Left lobe of liver (tissue), 2 donors: ENCODE measurements around the gene CLTRN. TPM values are rescaled to one million over a fixed set of nuclear protein-coding genes. Genes with fewer than 3 reads are reported as not detected.
"Not testable (repeated sequence)": the region's sequence is repeated elsewhere in the genome, so short reads cannot be mapped to it uniquely, and the experiment has no call there.

ENCODE experiments used
- ATAC-seq: fragments of 200-7000 bp; cut with Tn5 transposase; one replicate; pipeline ENCODE4 v1.9.1; 2020; ENCODE audit warnings: mild to moderate bottlenecking, moderate library complexity
- DNase-seq: peaks from one replicate; pipeline ENCODE4 v3.0.0-alpha.2; 2020; ENCODE audit warnings: low spot score
- total RNA-seq: library from RNA; stranded (reverse); gene quantifications from one replicate; pipeline ENCODE4 v1.2.1, GENCODE V29; 2021
- donor health status: DM: no; HTN: no; CAD: no; lungs with moderate emphysema.
- donor health status: DM: no; HTN: yes; CAD: no.

Gene CLTRN
- total RNA-seq, 1 donor from 2014 or later: 9.6 TPM

DNA sequence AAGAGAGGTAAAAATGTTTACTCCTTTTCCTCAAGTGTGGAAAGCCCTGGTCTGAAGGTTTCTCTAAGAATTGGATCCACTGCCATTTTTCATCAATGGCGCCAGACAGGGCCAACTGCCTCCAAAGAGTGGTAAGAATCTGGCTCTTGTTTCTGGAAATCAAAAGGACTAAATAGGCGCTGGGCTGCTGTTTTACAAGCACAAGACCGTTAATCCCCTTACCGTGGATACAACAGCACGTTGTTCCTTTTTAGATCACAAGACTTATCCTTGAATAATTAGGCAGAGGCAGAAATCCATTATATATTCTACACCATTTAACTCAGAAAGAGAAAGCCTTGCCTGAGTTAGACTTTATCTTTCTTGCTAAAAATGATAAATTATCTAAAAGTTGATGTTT, 10.6 kb downstream of the CLTRN start:
- DNase-seq: no peak

DNA sequence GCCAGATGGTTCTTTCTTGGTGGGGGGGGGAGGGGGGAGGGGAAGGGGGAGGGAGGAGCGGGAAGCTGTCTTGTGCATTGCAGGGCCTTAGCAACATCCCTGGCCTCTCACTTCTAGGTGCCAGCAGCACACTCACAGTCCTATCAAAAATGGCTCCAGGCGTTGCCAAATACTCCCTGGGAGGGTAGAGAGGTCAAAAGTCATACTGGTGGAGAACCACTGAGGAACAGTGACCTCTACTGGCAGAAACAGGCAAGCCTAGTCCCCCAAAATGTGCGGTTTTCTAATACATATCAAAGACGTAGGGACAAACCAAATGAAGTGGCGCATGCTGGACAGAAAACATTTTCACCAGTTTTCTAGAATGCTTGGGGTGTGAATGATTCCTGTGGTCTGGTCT, 17.1 kb downstream of the CLTRN start:
- peak; percentile 95 for ATAC-seq
- not testable (repeated sequence) for DNase-seq

More for the DNA sequence above, 10.6 kb downstream of the CLTRN start:
- ATAC-seq: no peak

DNA sequence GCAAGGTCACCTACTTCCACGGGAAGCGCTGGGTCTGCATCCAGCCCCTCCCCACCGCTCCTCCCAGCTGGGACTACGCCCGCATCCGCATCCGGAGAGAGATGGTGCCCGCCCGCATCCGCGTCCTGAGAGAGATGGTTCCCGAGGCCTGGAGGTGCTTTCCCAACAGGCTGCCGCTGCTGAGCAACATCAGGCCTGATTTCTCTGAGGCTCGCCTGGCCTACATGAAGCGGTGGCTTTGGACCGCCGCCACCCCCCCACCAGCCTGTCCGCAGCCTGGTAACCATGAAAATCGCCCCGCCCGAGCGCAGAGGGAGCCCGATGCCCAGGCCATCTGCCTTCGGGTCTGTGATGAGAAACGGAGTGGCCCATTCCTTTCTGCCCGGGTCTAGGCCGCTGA, 18.1 kb downstream of the CLTRN start:
- DNase-seq (no peak), ATAC-seq (no peak)

DNA sequence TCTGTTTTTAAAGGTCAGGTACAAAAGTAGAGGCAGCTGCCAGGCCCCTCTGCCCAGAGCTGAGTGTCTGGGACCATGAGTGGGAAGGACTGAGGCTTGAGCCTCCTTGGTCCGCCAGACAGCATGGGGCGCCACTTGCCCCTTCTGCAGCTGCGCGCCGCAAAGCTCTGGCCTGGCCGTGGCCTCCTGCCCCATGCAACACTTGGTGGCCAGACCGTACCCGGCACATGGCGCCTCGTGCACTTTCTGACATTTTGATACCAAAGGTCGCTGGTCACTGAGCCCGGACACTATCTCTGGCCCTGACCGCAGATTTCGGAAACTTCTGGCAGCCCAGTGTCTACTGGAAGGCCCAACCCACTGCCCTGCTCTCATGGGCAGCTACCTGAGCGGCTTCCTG, 18.6 kb downstream of the CLTRN start:
- no peak for DNase-seq
- ATAC-seq: no peak

DNA sequence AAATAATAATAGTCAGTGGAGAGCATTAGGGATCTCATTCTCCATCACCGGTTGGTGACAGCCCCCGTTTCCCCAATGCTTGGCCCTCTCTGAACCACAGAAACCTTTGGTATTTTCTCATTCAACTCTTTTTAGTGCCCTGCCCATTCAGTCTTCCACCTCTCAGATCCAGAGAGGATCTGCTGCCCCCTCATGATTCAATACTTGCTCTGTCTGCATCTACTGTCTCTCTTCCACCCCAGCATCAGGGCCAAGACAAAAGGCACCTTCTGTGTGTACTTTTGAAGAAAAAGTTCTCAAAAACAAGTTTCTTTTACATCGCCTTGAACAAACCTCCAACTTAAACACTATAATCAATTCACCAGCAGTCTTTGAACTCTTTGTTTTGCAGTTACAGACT, 19.3 kb downstream of the CLTRN start:
- DNase-seq (no peak), ATAC-seq (no peak)

- ATAC-seq (no peak), DNase-seq (no peak)
Measured at GRCh38 chrX:15644560-15644872, 20.1 kb downstream of the CLTRN start.

- ATAC-seq (no peak), DNase-seq (no peak)
Measured at GRCh38 chrX:15643786-15644559, 20.6 kb downstream of the CLTRN start.

- DNase-seq (no peak), ATAC-seq (no peak)
Measured at GRCh38 chrX:15631637-15632036, 33.0 kb downstream of the CLTRN start.

- ATAC-seq (no peak), DNase-seq (no peak)
Measured at GRCh38 chrX:15623054-15623453, 41.6 kb downstream of the CLTRN start.

DNA sequence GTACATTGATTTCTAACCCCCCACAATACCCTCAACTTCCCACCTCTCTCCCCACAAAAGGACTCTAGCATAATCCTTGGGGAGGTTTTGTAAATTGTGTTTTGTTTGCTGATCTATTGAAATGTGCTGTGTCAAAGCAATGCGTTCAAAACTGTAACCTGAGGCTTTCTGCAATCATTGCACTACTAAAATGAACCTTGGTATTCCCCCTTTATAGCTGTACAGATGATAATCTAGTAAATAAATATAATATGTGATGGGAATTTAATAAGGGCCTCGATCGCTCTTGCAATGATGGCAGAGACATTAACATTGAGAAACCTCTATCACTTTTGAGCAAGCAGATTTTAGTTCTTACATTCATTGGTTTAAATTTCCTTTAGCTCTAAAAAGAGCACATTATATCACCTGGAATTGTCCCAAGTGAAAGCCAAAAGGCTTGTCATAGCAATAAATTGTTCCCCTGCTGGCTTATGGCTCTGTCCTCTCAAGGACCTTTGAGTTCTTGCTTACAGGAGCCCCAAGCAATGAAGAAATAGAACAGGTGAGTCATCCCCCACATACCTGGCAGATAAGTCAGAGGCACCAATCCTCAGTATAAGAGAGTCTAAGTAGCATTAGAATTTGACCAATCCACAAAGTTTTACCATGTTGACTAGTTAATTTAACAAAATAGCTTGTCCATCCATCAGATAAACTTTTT, 45.4 kb downstream of the CLTRN start:
- DNase-seq (no peak), ATAC-seq (no peak)

DNA sequence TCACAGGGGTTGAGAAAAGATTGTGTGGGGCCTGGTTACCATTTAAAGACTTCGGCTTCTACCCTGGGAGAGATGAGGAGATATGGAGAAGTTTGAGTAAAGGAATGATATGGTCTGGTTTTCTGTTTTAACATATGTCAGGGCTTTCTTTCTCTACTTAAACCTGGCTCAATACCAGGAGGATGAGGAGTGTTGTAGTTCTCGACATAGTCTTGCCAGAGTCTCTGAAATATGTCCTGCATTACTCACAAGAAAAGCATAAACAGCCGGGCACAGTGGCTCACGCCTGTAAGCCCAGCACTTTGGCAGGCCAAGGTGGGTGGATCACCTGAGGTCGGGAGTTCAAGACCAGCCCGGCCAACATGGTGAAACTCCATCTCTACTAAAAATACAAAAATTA, 47.5 kb downstream of the CLTRN start:
- no peak for DNase-seq
- no peak for ATAC-seq

GRCh38 chrX:15616531-15616930, 48.1 kb downstream of the CLTRN start:
- ATAC-seq: no peak
- no peak for DNase-seq

GRCh38 chrX:15607067-15607466, 57.5 kb downstream of the CLTRN start:
- DNase-seq (no peak), ATAC-seq (no peak)

- ATAC-seq: no peak
- DNase-seq: no peak
Measured at GRCh38 chrX:15606136-15606535, 58.5 kb downstream of the CLTRN start.

- DNase-seq (no peak), ATAC-seq (no peak)
Measured at GRCh38 chrX:15605226-15605625, 59.4 kb downstream of the CLTRN start.

DNA sequence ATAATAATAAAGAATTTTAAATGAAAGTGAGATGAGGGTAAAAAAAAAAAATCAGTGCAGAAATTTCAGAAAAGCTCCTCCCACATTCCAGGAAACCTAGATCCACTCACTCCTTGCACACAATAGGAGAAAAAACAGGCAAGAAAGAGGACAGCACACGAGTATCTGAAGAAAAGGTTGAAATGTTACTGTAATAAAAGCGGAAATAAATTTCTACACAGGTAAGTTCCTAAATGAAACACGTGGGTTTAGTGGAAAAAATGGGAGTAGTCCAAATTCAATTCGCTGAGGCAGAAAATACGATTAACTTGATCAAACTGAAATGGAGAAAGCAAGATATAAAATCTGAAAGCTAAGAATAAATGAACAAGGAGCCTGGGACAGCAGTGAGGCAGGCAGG, 61.8 kb downstream of the CLTRN start:
- no peak for ATAC-seq

GRCh38 chrX:15601932-15602331, 62.7 kb downstream of the CLTRN start:
- ATAC-seq: peak; percentile 71

More for the DNA sequence above, 61.8 kb downstream of the CLTRN start:
- no peak for DNase-seq

GRCh38 chrX:15600745-15601144, 63.9 kb downstream of the CLTRN start, which contains the start of gene ACE2:
Gene ACE2 (minus strand): TSS chrX:15600960. CDS start chrX:15600911, 49 bp downstream.
- ATAC-seq: peak; percentile 53

More at GRCh38 chrX:15601932-15602331, 62.7 kb downstream of the CLTRN start:
- DNase-seq: no peak

GRCh38 chrX:15600049-15600448, 64.6 kb downstream of the CLTRN start:
- DNase-seq (no peak), ATAC-seq (no peak)

More at GRCh38 chrX:15600745-15601144, 63.9 kb downstream of the CLTRN start, which contains the start of gene ACE2:
- no peak for DNase-seq

GRCh38 chrX:15599461-15599860, 65.1 kb downstream of the CLTRN start:
- no peak for DNase-seq
- no peak for ATAC-seq

DNA sequence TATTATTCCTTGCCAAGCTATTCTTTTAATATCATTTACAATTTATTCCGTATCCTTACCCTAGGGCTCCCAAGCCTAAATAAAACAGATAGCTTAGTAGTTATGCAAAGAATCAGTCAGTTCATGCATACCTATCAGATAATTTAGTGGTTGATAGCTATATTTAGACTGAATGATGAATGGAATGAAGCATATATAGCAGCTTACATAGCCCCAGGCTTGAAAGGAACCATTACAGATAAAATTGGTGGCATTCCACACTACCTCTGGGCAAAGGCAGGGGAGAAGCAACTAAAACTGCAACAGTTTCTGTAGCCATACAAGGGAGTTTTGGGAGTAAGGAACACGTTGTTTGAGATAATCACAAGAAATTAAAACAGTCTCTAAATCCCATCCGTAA, 66.6 kb downstream of the CLTRN start:
- no peak for DNase-seq
- no peak for ATAC-seq

GRCh38 chrX:15594371-15594770, 70.2 kb downstream of the CLTRN start:
- no peak for DNase-seq
- peak; percentile 61 for ATAC-seq
